ENCODE data around the gene MAP3K15.

The MAP3K15 gene

DNA sequence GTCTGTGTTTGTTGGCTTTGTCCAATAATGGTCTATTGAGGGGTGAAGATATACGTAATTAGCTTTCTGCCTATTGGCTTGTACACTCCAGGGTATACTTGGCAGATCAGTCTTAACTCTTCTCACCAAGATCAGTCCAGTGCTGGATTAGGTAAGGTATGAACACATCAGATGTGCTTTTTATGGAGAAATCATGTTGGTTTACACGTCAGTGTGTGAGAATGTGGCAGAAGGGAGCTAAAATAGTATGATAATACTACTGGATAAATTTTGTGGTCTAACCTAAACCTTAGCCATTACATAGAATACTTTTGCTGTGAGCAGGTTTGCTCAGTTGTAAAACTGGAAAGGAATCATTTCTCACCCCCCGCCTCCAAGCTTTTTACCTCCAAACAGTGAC, 167.4 kb downstream of the MAP3K15 start:
- TF ChIP-seq GABPA (IDR thresholded peaks at IDR 0.05; ENCODE audit: low read depth) = no peak
- TF ChIP-seq POLR2AphosphoS5 (IDR thresholded peaks at IDR 0.05; ENCODE audit: low read depth) = no peak
- TF ChIP-seq REST (IDR thresholded peaks at IDR 0.05; ENCODE audit: insufficient replicate concordance, low read depth) = no peak
- no peak for TF ChIP-seq SPI1 (IDR thresholded peaks at IDR 0.05; ENCODE audit: borderline replicate concordance, low read depth)
- no peak for TF ChIP-seq CTCF (IDR thresholded peaks at IDR 0.05; ENCODE audit: insufficient read depth, low read length)
- no peak for DNase-seq (ENCODE audit: low read depth in 1 of 2, low spot score in 1 of 2)
- Histone ChIP-seq H3K4me3 (replicated peaks; ENCODE audit: insufficient read depth, low read length) (no peak overlapping the region), H3K27ac (replicated peaks) (no peak overlapping the region; the same call in 1 of the 2 replicates), H3K27me3 (ENCODE audit: insufficient read depth, poor library complexity, severe bottlenecking) (no peaks in the 10 kb centered on the region)

DNA sequence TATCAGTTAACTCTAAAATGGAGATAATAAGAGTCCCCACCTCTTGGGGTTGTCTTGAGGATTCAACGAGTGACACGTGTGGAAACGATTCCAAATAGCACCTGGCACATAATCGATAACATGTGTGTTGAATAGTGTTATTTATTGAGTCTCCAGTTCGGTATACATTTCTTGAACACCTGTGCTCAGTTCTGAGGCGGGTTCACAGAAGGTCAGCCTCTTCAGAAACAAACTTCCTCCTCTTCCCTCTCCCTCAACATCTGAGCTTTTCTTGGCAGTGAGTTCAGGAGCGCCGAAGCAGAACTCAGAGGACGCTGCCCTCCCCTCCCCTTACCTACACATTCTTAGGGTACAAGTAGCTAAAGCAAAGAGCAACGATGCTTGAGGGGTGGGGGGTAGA, 170.6 kb downstream of the MAP3K15 start:
- no peaks in the 10 kb centered on the region for H3K27me3 ChIP-seq (ENCODE audit: insufficient read depth, poor library complexity, severe bottlenecking)
- peak overlapping the region; percentile 78 for H3K4me3 ChIP-seq (replicated peaks; ENCODE audit: insufficient read depth, low read length)
- DNase-seq (ENCODE audit: low read depth in 1 of 2, low spot score in 1 of 2) = no peak
- no peak for TF ChIP-seq REST (IDR thresholded peaks at IDR 0.05; ENCODE audit: insufficient replicate concordance, low read depth)
- no peak for TF ChIP-seq SPI1 (IDR thresholded peaks at IDR 0.05; ENCODE audit: borderline replicate concordance, low read depth)
- TF ChIP-seq POLR2AphosphoS5 (IDR thresholded peaks at IDR 0.05; ENCODE audit: low read depth) = no peak
- no peak for TF ChIP-seq GABPA (IDR thresholded peaks at IDR 0.05; ENCODE audit: low read depth)
- no peak for TF ChIP-seq CTCF (IDR thresholded peaks at IDR 0.05; ENCODE audit: insufficient read depth, low read length)
- H3K27ac ChIP-seq (replicated peaks) = peak overlapping the region; percentile 77

DNA sequence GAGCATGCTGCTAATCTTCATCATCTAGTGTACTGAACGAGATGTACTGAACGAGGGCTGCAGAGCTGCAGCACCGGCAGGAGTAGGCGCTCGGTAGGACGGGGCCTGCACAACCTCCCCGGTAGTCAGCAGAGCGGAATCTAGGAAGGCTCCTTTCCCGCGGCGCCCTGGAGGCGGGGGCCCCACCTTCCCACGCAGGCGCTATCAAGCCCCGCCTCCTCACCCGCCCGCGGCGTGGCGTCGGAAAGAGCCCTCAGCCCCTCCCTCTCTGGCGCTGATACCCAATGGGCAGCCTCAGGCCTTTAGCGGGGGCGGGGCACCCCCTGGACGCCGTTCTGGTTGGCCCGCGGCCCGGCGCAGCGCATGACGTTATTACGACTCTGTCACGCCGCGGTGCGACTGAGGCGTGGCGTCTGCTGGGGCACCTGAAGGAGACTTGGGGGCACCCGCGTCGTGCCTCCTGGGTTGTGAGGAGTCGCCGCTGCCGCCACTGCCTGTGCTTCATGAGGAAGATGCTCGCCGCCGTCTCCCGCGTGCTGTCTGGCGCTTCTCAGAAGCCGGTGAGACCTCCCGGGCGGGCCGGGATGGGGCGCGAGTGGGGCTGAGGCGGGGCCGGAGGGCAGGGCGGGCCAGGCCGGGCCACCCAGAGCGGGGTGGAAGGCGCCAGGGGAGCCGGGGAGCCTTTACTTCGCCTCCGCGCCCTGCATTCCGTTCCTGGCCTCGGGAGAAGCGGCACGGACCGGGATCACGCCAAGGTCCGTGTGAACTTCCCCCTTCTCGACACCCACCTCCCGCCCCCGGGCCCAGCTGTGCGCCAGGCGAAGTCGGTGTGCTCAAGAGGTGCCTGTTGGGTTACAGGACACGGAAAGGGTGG, 171.5 kb downstream of the MAP3K15 start, which contains the start of gene PDHA1:
Gene PDHA1, plus strand, starts transcription at position 393 of the 874 bp plus-strand sequence. Its CDS starts 111 bp downstream, at position 504.
- peak; percentile 78 to 92 for DNase-seq (ENCODE audit: low read depth in 1 of 2, low spot score in 1 of 2)
- Histone ChIP-seq H3K27me3 (ENCODE audit: insufficient read depth, poor library complexity, severe bottlenecking) (no peaks in the 10 kb centered on the region), H3K4me3 (replicated peaks; ENCODE audit: insufficient read depth, low read length) (peak within 1 kb of the TSS; percentile 78), H3K27ac (replicated peaks) (peak within 1 kb of the TSS; percentile 77)
- peak; percentile 70 for TF ChIP-seq POLR2AphosphoS5 (IDR thresholded peaks at IDR 0.05; ENCODE audit: low read depth)
- TF ChIP-seq SPI1 (IDR thresholded peaks at IDR 0.05; ENCODE audit: borderline replicate concordance, low read depth) = no peak

DNA sequence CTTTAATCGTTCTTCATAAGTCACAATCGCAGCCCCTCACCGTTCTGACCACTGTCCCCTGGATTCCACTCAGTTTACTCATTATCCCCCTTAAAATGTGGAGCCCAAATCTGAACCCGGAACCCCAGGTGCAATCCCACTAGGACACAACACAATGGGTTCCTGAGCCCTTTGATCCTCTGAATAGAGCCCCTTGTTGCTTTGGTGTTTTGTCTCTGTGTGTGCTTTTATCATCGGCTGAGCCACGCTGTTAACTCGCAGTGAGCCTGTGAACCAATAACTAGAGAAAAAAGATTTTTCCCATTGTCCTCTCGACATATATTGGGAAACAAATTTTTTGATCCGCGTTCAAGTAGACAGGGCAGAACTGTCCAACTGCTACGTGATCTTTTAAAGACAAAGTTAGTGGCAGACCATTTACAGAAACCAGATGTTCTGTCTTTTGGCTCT, 172.2 kb downstream of the MAP3K15 start:
- no peaks in the 10 kb centered on the region for H3K27me3 ChIP-seq (ENCODE audit: insufficient read depth, poor library complexity, severe bottlenecking)
- TF ChIP-seq POLR2AphosphoS5 (IDR thresholded peaks at IDR 0.05; ENCODE audit: low read depth) = no peak
- TF ChIP-seq CTCF (IDR thresholded peaks at IDR 0.05; ENCODE audit: insufficient read depth, low read length) = no peak
- no peak for TF ChIP-seq REST (IDR thresholded peaks at IDR 0.05; ENCODE audit: insufficient replicate concordance, low read depth)
- DNase-seq (ENCODE audit: low read depth in 1 of 2, low spot score in 1 of 2) = no peak
- H3K27ac ChIP-seq (replicated peaks) = peak overlapping the region; percentile 59
- peak overlapping the region; percentile 31 for H3K4me3 ChIP-seq (replicated peaks; ENCODE audit: insufficient read depth, low read length)
